ENCODE data around the gene COPRS.
"Not testable (repeated sequence)": the region's sequence is repeated elsewhere in the genome, so short reads cannot be mapped to it uniquely, and the experiment has no call there.

COPRS gene

GRCh38 chr17:31824766-31825360, 34.2 kb downstream of the COPRS start:
- H3K4me3 ChIP-seq (replicated peaks; ENCODE audit: low read depth, low read length) = no peak overlapping the region
- DNase-seq (ENCODE audit: extremely low read depth, low read depth) = peak; percentile 76
- TF ChIP-seq CTCF (IDR thresholded peaks at IDR 0.05; ENCODE audit: low read depth, low read length, missing control alignments) = no peak

GRCh38 chr17:31823014-31823413, 36.0 kb downstream of the COPRS start:
- no peak for TF ChIP-seq CTCF (IDR thresholded peaks at IDR 0.05; ENCODE audit: low read depth, low read length, missing control alignments)
- no peak overlapping the region for H3K4me3 ChIP-seq (replicated peaks; ENCODE audit: low read depth, low read length)
- no peak for DNase-seq (ENCODE audit: extremely low read depth, low read depth)

GRCh38 chr17:31820691-31821435, 38.2 kb downstream of the COPRS start:
- TF ChIP-seq CTCF (IDR thresholded peaks at IDR 0.05; ENCODE audit: low read depth, low read length, missing control alignments) = no peak
- DNase-seq (ENCODE audit: extremely low read depth, low read depth) = no peak

GRCh38 chr17:31819578-31819977, 39.5 kb downstream of the COPRS start:
- H3K4me3 ChIP-seq (replicated peaks; ENCODE audit: low read depth, low read length) = no peak overlapping the region
- no peak for TF ChIP-seq CTCF (IDR thresholded peaks at IDR 0.05; ENCODE audit: low read depth, low read length, missing control alignments)
- no peak for DNase-seq (ENCODE audit: extremely low read depth, low read depth)

More at GRCh38 chr17:31820691-31821435, 38.2 kb downstream of the COPRS start:
- H3K4me3 ChIP-seq (replicated peaks; ENCODE audit: low read depth, low read length) = no peak overlapping the region

- H3K4me3 ChIP-seq (replicated peaks; ENCODE audit: low read depth, low read length); DNase-seq (ENCODE audit: extremely low read depth, low read depth): not testable (repeated sequence)
These were observed 40.2 kb downstream of the COPRS start for GRCh38 chr17:31818863-31819262.

GRCh38 chr17:31815212-31815730, 43.8 kb downstream of the COPRS start:
- no peak for DNase-seq (ENCODE audit: extremely low read depth, low read depth)
- no peak for TF ChIP-seq CTCF (IDR thresholded peaks at IDR 0.05; ENCODE audit: low read depth, low read length, missing control alignments)

GRCh38 chr17:31811101-31811500, 47.9 kb downstream of the COPRS start:
- DNase-seq (ENCODE audit: extremely low read depth, low read depth) = no peak
- no peak overlapping the region for H3K4me3 ChIP-seq (replicated peaks; ENCODE audit: low read depth, low read length)
- no peak for TF ChIP-seq CTCF (IDR thresholded peaks at IDR 0.05; ENCODE audit: low read depth, low read length, missing control alignments)

More at GRCh38 chr17:31815212-31815730, 43.8 kb downstream of the COPRS start:
- H3K4me3 ChIP-seq (replicated peaks; ENCODE audit: low read depth, low read length) = no peak overlapping the region

GRCh38 chr17:31809876-31810275, 49.2 kb downstream of the COPRS start:
- DNase-seq (ENCODE audit: extremely low read depth, low read depth); H3K4me3 ChIP-seq (replicated peaks; ENCODE audit: low read depth, low read length): not testable (repeated sequence)

Measured in HFF-Myc (cell line).